ENCODE measurements around the gene FAM228B. TPM values are rescaled to one million over a fixed set of nuclear protein-coding genes. Genes with fewer than 3 reads are reported as not detected.

The FAM228B gene
- total RNA-seq, 1 experiment from 2014 or later: 7.9 TPM

DNA sequence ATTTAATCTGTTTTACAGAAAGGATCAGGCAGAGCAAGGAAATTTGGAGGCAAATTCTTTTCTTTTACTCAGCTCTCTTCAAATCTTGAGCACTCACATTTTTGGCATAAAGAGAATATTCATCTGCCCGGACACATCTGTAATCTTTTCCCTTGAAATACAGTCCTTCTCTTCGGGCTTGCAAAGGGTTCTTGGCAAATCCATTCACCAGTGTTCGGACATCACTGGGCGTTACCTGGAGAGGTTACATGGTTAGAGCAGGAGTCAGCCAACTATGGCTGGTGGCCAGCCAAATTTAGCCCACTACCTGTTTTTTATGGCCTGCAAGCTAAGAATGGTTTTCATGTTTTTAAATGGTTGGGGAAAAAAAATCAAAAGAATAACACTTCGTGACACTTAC, 2.2 kb upstream of the FAM228B start:
- POLR2A ChIA-PET: no interaction called here

GRCh38 chr2:24121469-24121868, 1.8 kb upstream of the FAM228B start:
- Histone ChIP-seq H3K27me3 (replicated peaks; ENCODE audit: control insufficient read depth, insufficient read depth, low read length) (no peaks in the 10 kb centered on the region), H3K4me3 (ENCODE audit: low read depth, low read length) (no peak overlapping the region), H3K36me3 (ENCODE audit: control insufficient read depth, insufficient read depth, low read length) (no peaks in the 10 kb centered on the region), H3K4me1 (no peaks in the 10 kb centered on the region), H3K9me3 (no peaks in the 10 kb centered on the region)
- peaks cover 23% of the 10 kb centered on the region for H3K4me1 Mint-ChIP-seq (ENCODE audit: low read depth, unreplicated experiment)
- no peak for TF ChIP-seq CTCF (IDR thresholded peaks at IDR 0.05; ENCODE audit: insufficient read depth in 1 of 2, low read depth in 1 of 2, low read length in 1 of 2, severe bottlenecking in 1 of 2, unreplicated experiment in 1 of 2)
- H3K36me3 Mint-ChIP-seq (ENCODE audit: insufficient read depth, unreplicated experiment): no peaks in the 10 kb centered on the region
- POLR2A ChIA-PET: interaction anchor here (0.6 to 1.5 kb wide), 2 partner anchors 38 to 128 kb away, joined by 3 to 7 read pairs; partner anchors contain the start of gene TP53I3
- CTCF ChIA-PET: no interaction called here
- H3K4me3 Mint-ChIP-seq (ENCODE audit: unreplicated experiment): no peak overlapping the region
- no peak overlapping the region for H3K27ac Mint-ChIP-seq (ENCODE audit: unreplicated experiment)
- no peaks in the 10 kb centered on the region for H3K9me3 Mint-ChIP-seq (ENCODE audit: unreplicated experiment)
- DNase-seq: no peak
- BruUV-seq (replicated peaks): no TSS peak
- intact Hi-C loops (cut with micrococcal nuclease; ENCODE audit: unreplicated experiment): no loop called here
- H3K27me3 Mint-ChIP-seq (ENCODE audit: insufficient read depth, unreplicated experiment): no peaks in the 10 kb centered on the region

More for the DNA sequence above, 2.2 kb upstream of the FAM228B start:
- H3K4me1 ChIP-seq: no peaks in the 10 kb centered on the region
- H3K27ac Mint-ChIP-seq (ENCODE audit: unreplicated experiment): no peak overlapping the region
- H3K36me3 ChIP-seq (ENCODE audit: control insufficient read depth, insufficient read depth, low read length): no peaks in the 10 kb centered on the region
- no peaks in the 10 kb centered on the region for H3K9me3 ChIP-seq
- H3K27me3 ChIP-seq (replicated peaks; ENCODE audit: control insufficient read depth, insufficient read depth, low read length): no peaks in the 10 kb centered on the region
- CTCF ChIA-PET: interaction anchor here (0.9 kb wide), 1 partner anchor 37 kb away, joined by 3 read pairs; the partner anchor contains the start of gene TP53I3
- TF ChIP-seq CTCF (IDR thresholded peaks at IDR 0.05; ENCODE audit: insufficient read depth in 1 of 2, low read depth in 1 of 2, low read length in 1 of 2, severe bottlenecking in 1 of 2, unreplicated experiment in 1 of 2): no peak
- intact Hi-C loops (cut with micrococcal nuclease; ENCODE audit: unreplicated experiment): no loop called here
- no peak for DNase-seq
- H3K4me3 ChIP-seq (ENCODE audit: low read depth, low read length): no peak overlapping the region
- no peaks in the 10 kb centered on the region for H3K36me3 Mint-ChIP-seq (ENCODE audit: insufficient read depth, unreplicated experiment)
- H3K4me3 Mint-ChIP-seq (ENCODE audit: unreplicated experiment): no peak overlapping the region
- H3K4me1 Mint-ChIP-seq (ENCODE audit: low read depth, unreplicated experiment): peaks cover 23% of the 10 kb centered on the region
- H3K27me3 Mint-ChIP-seq (ENCODE audit: insufficient read depth, unreplicated experiment): no peaks in the 10 kb centered on the region
- no peaks in the 10 kb centered on the region for H3K9me3 Mint-ChIP-seq (ENCODE audit: unreplicated experiment)
- BruUV-seq (replicated peaks): no TSS peak

GRCh38 chr2:24122366-24123194, 689 bp upstream of the FAM228B start:
- no peak for TF ChIP-seq CTCF (IDR thresholded peaks at IDR 0.05; ENCODE audit: insufficient read depth in 1 of 2, low read depth in 1 of 2, low read length in 1 of 2, severe bottlenecking in 1 of 2, unreplicated experiment in 1 of 2)
- TSS peak; percentile 83 for BruUV-seq (replicated peaks)
- H3K27me3 ChIP-seq (replicated peaks; ENCODE audit: control insufficient read depth, insufficient read depth, low read length): no peaks in the 10 kb centered on the region
- Mint-ChIP-seq H3K36me3 (ENCODE audit: insufficient read depth, unreplicated experiment) (no peaks in the 10 kb centered on the region), H3K9me3 (ENCODE audit: unreplicated experiment) (no peaks in the 10 kb centered on the region), H3K4me1 (ENCODE audit: low read depth, unreplicated experiment) (peaks cover 23% of the 10 kb centered on the region), H3K4me3 (ENCODE audit: unreplicated experiment) (peak overlapping the region; percentile 82), H3K27me3 (ENCODE audit: insufficient read depth, unreplicated experiment) (no peaks in the 10 kb centered on the region), H3K27ac (ENCODE audit: unreplicated experiment) (peak overlapping the region; percentile 88)
- ChIA-PET POLR2A (interaction anchor here (0.7 to 1.6 kb wide), 4 partner anchors 39 to 670 kb away, joined by 3 to 8 read pairs (median 7); partner anchors contain the start of genes ATAD2B, SF3B6 and TP53I3), CTCF (interaction anchor here (1.1 to 1.3 kb wide), 3 partner anchors 39 to 182 kb away, joined by 3 to 6 read pairs (median 4); partner anchors contain the start of gene UBXN2A)
- H3K4me1 ChIP-seq: no peaks in the 10 kb centered on the region
- DNase-seq: no peak
- H3K4me3 ChIP-seq (ENCODE audit: low read depth, low read length): peak overlapping the region; percentile 97
- H3K9me3 ChIP-seq: no peaks in the 10 kb centered on the region
- intact Hi-C loops (cut with micrococcal nuclease; ENCODE audit: unreplicated experiment): loop anchor here (1.0 kb wide), 2 partner anchors 38 to 46 kb away; partner anchors contain the start of genes SF3B6 and TP53I3
- no peaks in the 10 kb centered on the region for H3K36me3 ChIP-seq (ENCODE audit: control insufficient read depth, insufficient read depth, low read length)

Measured in Caco-2 (cell line).